NCI-H2029 treated with DMSO at 0.1 percent for 48 hours (cell line): ENCODE measurements around the gene KCNIP1.

Experiments used
- DNase-seq: peaks from one replicate; lab custom pipeline; 2025; lab: John Stamatoyannopoulos, UW

KCNIP1 gene

DNA sequence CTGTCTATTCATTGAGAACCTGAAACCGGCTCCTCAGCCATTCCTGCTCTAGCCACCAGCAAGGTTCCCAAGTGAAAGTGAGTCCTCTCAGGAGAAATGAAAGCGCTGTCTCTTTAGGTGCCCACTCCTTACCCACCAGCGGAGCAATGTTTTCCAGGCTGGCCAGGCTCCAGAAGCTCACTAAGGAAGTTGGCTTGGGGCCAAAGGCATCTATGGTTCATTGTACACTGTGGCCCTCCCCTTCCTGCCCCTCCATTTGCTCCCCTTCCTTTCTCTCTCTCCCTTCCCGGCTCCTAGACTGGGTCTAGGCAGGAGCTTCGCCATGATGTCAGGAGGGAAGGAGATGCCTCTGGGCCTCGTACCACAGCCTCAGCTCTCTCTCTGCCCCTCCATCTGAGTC lies 278.6 kb downstream of the KCNIP1 start:
- peak; percentile 79 for DNase-seq

DNA sequence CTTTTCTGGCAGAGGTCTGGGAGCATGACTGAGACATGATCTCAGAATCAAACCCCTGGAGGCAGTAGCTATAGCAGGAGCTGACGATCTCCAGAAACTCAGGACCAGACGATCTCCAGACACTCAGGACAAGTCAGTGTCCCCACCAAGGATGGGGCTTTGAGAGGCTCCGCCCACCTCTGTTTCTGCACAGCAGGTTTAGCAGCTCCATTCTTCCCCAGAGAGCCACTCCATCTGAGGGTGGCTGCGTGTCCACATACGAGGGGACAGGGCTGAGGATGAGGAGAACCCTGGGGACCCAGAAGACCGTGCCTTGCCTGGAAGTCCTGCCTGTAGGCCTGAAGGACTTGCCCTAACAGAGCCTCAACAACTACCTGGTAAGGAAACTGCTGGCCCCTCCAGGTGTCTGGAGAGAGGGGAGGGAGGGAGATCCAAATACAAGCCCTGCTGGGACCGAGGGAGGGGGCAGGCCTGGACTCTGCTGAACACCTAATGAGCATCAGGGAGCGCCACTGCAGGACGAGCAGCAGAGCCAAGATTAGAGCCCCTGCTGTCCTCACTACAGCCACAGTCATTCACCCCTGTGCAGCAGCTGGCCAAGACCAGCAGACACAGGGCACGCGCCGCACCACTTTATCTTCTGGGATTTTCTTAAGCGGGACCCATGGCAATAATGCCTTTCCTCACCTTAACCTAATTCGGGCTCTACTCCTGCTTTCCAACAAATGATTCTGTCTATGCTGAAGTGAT lies 279.9 kb downstream of the KCNIP1 start, which contains the start of gene GABRP:
Gene GABRP, plus strand, starts transcription at position 228 of the 750 bp plus-strand sequence. CDS start 4,891 bp downstream, outside the sequence.
- DNase-seq: no peak

DNA sequence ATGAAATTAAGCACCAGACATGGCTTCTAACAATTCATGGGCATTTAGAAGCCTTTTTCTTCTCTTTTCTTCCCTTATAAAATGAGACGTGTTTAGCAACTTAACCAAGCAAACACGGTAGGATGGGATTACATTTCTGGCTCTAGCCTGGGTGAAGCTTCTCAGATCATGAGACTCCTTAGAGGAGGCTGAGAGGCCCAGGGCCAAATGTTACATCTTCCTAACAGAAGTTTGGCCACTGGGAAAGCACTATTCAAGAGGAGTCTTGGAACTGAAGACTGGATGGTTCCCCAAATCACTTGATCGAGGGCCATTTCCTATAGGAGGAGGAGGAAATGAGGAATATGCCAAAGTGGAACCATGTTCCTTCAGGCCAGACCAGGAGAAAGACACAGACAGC lies 281.6 kb downstream of the KCNIP1 start:
- no peak for DNase-seq
